ENCODE data around the gene TBC1D22A. TPM values are rescaled to one million over a fixed set of nuclear protein-coding genes. Genes with fewer than 3 reads are reported as not detected.

TBC1D22A gene
- total and polyA plus RNA-seq, 4 experiments from 2014 or later, result 20.6 to 49.2 (median 36.7) TPM

GRCh38 chr22:46792061-46792796 lies 29.8 kb downstream of the TBC1D22A start:
- H3K4me1 Mint-ChIP-seq, result peaks cover 33 to 55% (median 41%) of the 10 kb centered on the region in 4 donors

GRCh38 chr22:46792841-46793261 lies 30.4 kb downstream of the TBC1D22A start:
- H3K9me3 Mint-ChIP-seq, result no peaks in the 10 kb centered on the region
- POLR2A ChIA-PET (ENCODE audit: partially characterized antibody), result interaction anchor here (1.9 to 5.2 kb wide), 5 partner anchors 9 to 44 kb away, joined by 8 to 90 read pairs (median 15); partner anchors contain the start of gene TBC1D22A
- no peak overlapping the region for H3K4me3 Mint-ChIP-seq
- no peaks in the 10 kb centered on the region for H3K9me3 ChIP-seq (ENCODE audit: control insufficient read depth in 1 of 2, low read length in 2 of 2)
- H3K36me3 ChIP-seq (ENCODE audit: insufficient read depth, low read length), result peaks cover 43% of the 10 kb centered on the region
- peaks cover 51% of the 10 kb centered on the region for H3K4me1 ChIP-seq (ENCODE audit: insufficient read depth, low read length)
- H3K4me1 Mint-ChIP-seq, result peaks cover 29 to 51% (median 37%) of the 10 kb centered on the region in 4 donors
- intact Hi-C loops (cut with micrococcal nuclease), result no loop called here
- CTCF ChIA-PET (ENCODE audit: partially characterized antibody), result interaction anchor here (0.8 to 6.7 kb wide), 3 partner anchors 11 to 54 kb away, joined by 3 to 74 read pairs (median 56); no protein-coding TSS in a partner anchor
- H3K27me3 ChIP-seq (ENCODE audit: insufficient read depth, low read length), result no peaks in the 10 kb centered on the region
- H3K4me3 ChIP-seq (ENCODE audit: low read length in 2 of 2), result no peak overlapping the region
- H3K27ac ChIP-seq (ENCODE audit: low read depth, low read length), result peak overlapping the region; percentile 87
- peaks cover 9 to 41% of the 10 kb centered on the region in 2 donors for H3K36me3 Mint-ChIP-seq
- no peak for DNase-seq
- H3K27ac Mint-ChIP-seq, result peak overlapping the region; percentile 78 to 100 (median 99)
- H3K27me3 Mint-ChIP-seq, result no peaks in the 10 kb centered on the region

More at GRCh38 chr22:46792061-46792796, 29.8 kb downstream of the TBC1D22A start:
- POLR2A ChIA-PET (ENCODE audit: partially characterized antibody), result interaction anchor here (1.9 to 5.2 kb wide), 7 partner anchors 10 to 56 kb away, joined by 4 to 90 read pairs (median 15); partner anchors contain the start of gene TBC1D22A
- CTCF ChIA-PET (ENCODE audit: partially characterized antibody), result interaction anchor here (1.1 to 6.7 kb wide), 7 partner anchors 9 to 54 kb away, joined by 3 to 74 read pairs (median 5); partner anchors contain the start of gene TBC1D22A
- Mint-ChIP-seq H3K4me3 (peak overlapping the region in 3 of 8 donors; percentile 8 to 43 (median 13)), H3K27me3 (no peaks in the 10 kb centered on the region), H3K9me3 (no peaks in the 10 kb centered on the region), H3K36me3 (peaks cover 9 to 39% of the 10 kb centered on the region in 2 donors), H3K27ac (peak overlapping the region; percentile 99 to 100 (median 100))
- H3K36me3 ChIP-seq (ENCODE audit: insufficient read depth, low read length), result peaks cover 36% of the 10 kb centered on the region
- peaks cover 55% of the 10 kb centered on the region for H3K4me1 ChIP-seq (ENCODE audit: insufficient read depth, low read length)
- no peak overlapping the region for H3K4me3 ChIP-seq (ENCODE audit: low read length in 2 of 2)
- H3K27ac ChIP-seq (ENCODE audit: low read depth, low read length), result peak overlapping the region; percentile 87
- intact Hi-C loops (cut with micrococcal nuclease), result no loop called here
- no peaks in the 10 kb centered on the region for H3K27me3 ChIP-seq (ENCODE audit: insufficient read depth, low read length)
- H3K9me3 ChIP-seq (ENCODE audit: control insufficient read depth in 1 of 2, low read length in 2 of 2), result no peaks in the 10 kb centered on the region
- DNase-seq, result no peak

- CTCF ChIA-PET (ENCODE audit: partially characterized antibody), result interaction anchor here (0.8 to 6.7 kb wide), 4 partner anchors 10 to 230 kb away, joined by 3 to 74 read pairs (median 30); no protein-coding TSS in a partner anchor
Measured at GRCh38 chr22:46793497-46793896, 31.0 kb downstream of the TBC1D22A start.

GRCh38 chr22:46794067-46794466 lies 31.6 kb downstream of the TBC1D22A start:
- H3K9me3 Mint-ChIP-seq, result no peaks in the 10 kb centered on the region
- Histone ChIP-seq H3K9me3 (ENCODE audit: control insufficient read depth in 1 of 2, low read length in 2 of 2) (no peaks in the 10 kb centered on the region), H3K27ac (ENCODE audit: low read depth, low read length) (no peak overlapping the region), H3K36me3 (ENCODE audit: insufficient read depth, low read length) (peaks cover 52% of the 10 kb centered on the region), H3K27me3 (ENCODE audit: insufficient read depth, low read length) (no peaks in the 10 kb centered on the region), H3K4me1 (ENCODE audit: insufficient read depth, low read length) (peaks cover 45% of the 10 kb centered on the region), H3K4me3 (ENCODE audit: low read length in 2 of 2) (no peak overlapping the region)
- peak overlapping the region in 3 of 7 donors; percentile 36 to 64 (median 55) for H3K27ac Mint-ChIP-seq
- peaks cover 16 to 45% of the 10 kb centered on the region in 2 donors for H3K36me3 Mint-ChIP-seq
- H3K4me1 Mint-ChIP-seq, result peaks cover 27 to 47% (median 35%) of the 10 kb centered on the region in 4 donors
- ChIA-PET POLR2A (ENCODE audit: partially characterized antibody) (interaction anchor here (0.9 to 5.2 kb wide), 3 partner anchors 20 to 35 kb away, joined by 4 to 90 read pairs (median 5); partner anchors contain the start of gene TBC1D22A), CTCF (ENCODE audit: partially characterized antibody) (interaction anchor here (1.6 to 6.7 kb wide), 3 partner anchors 10 to 231 kb away, joined by 3 to 74 read pairs (median 56); no protein-coding TSS in a partner anchor)
- intact Hi-C loops (cut with micrococcal nuclease), result no loop called here
- H3K27me3 Mint-ChIP-seq, result no peaks in the 10 kb centered on the region
- no peak for DNase-seq
- no peak overlapping the region for H3K4me3 Mint-ChIP-seq

More at GRCh38 chr22:46793497-46793896, 31.0 kb downstream of the TBC1D22A start:
- Mint-ChIP-seq H3K36me3 (peaks cover 11 to 41% of the 10 kb centered on the region in 2 donors), H3K27me3 (no peaks in the 10 kb centered on the region), H3K9me3 (no peaks in the 10 kb centered on the region), H3K4me3 (no peak overlapping the region), H3K27ac (peak overlapping the region; percentile 72 to 99 (median 89)), H3K4me1 (peaks cover 26 to 47% (median 34%) of the 10 kb centered on the region in 4 donors)
- Histone ChIP-seq H3K27ac (ENCODE audit: low read depth, low read length) (peak overlapping the region; percentile 87), H3K36me3 (ENCODE audit: insufficient read depth, low read length) (peaks cover 49% of the 10 kb centered on the region), H3K4me3 (ENCODE audit: low read length in 2 of 2) (no peak overlapping the region), H3K9me3 (ENCODE audit: control insufficient read depth in 1 of 2, low read length in 2 of 2) (no peaks in the 10 kb centered on the region), H3K4me1 (ENCODE audit: insufficient read depth, low read length) (peaks cover 47% of the 10 kb centered on the region), H3K27me3 (ENCODE audit: insufficient read depth, low read length) (no peaks in the 10 kb centered on the region)
- intact Hi-C loops (cut with micrococcal nuclease), result no loop called here
- DNase-seq, result no peak
- POLR2A ChIA-PET (ENCODE audit: partially characterized antibody), result interaction anchor here (0.9 to 5.2 kb wide), 4 partner anchors 9 to 35 kb away, joined by 4 to 90 read pairs (median 10); partner anchors contain the start of gene TBC1D22A

- ChIA-PET POLR2A (ENCODE audit: partially characterized antibody) (interaction anchor here (0.9 to 5.2 kb wide), 5 partner anchors 12 to 56 kb away, joined by 3 to 90 read pairs (median 4); partner anchors contain the start of gene TBC1D22A), CTCF (ENCODE audit: partially characterized antibody) (interaction anchor here (1.6 to 6.7 kb wide), 3 partner anchors 9 to 231 kb away, joined by 3 to 74 read pairs (median 56); no protein-coding TSS in a partner anchor)
- no peaks in the 10 kb centered on the region for H3K27me3 Mint-ChIP-seq
- peaks cover 21 to 49% of the 10 kb centered on the region in 2 donors for H3K36me3 Mint-ChIP-seq
- H3K9me3 Mint-ChIP-seq, result no peaks in the 10 kb centered on the region
- Histone ChIP-seq H3K36me3 (ENCODE audit: insufficient read depth, low read length) (peaks cover 56% of the 10 kb centered on the region), H3K9me3 (ENCODE audit: control insufficient read depth in 1 of 2, low read length in 2 of 2) (no peaks in the 10 kb centered on the region), H3K27ac (ENCODE audit: low read depth, low read length) (no peak overlapping the region), H3K27me3 (ENCODE audit: insufficient read depth, low read length) (no peaks in the 10 kb centered on the region), H3K4me3 (ENCODE audit: low read length in 2 of 2) (no peak overlapping the region), H3K4me1 (ENCODE audit: insufficient read depth, low read length) (peaks cover 41% of the 10 kb centered on the region)
- H3K4me3 Mint-ChIP-seq, result no peak overlapping the region
- H3K4me1 Mint-ChIP-seq, result peaks cover 25 to 46% (median 34%) of the 10 kb centered on the region in 4 donors
- no peak for DNase-seq
- intact Hi-C loops (cut with micrococcal nuclease), result no loop called here
- peak overlapping the region in 6 of 7 donors; percentile 36 to 65 (median 58) for H3K27ac Mint-ChIP-seq
Measured at GRCh38 chr22:46794491-46794890, 32.0 kb downstream of the TBC1D22A start.

- H3K4me1 Mint-ChIP-seq, result peaks cover 25 to 42% (median 34%) of the 10 kb centered on the region in 4 donors
- intact Hi-C loops (cut with micrococcal nuclease), result no loop called here
- H3K4me1 ChIP-seq (ENCODE audit: insufficient read depth, low read length), result peaks cover 34% of the 10 kb centered on the region
- H3K4me3 ChIP-seq (ENCODE audit: low read length in 2 of 2), result no peak overlapping the region
- peak overlapping the region in 2 of 7 donors; percentile 41 to 51 for H3K27ac Mint-ChIP-seq
- ChIA-PET POLR2A (ENCODE audit: partially characterized antibody) (interaction anchor here (1.1 to 2.1 kb wide), 4 partner anchors 13 to 56 kb away, joined by 3 to 5 read pairs (median 3); no protein-coding TSS in a partner anchor), CTCF (ENCODE audit: partially characterized antibody) (interaction anchor here (6.0 to 6.7 kb wide), 2 partner anchors 8 to 36 kb away, joined by 56 to 74 read pairs; no protein-coding TSS in a partner anchor)
- H3K9me3 Mint-ChIP-seq, result no peaks in the 10 kb centered on the region
- no peaks in the 10 kb centered on the region for H3K27me3 ChIP-seq (ENCODE audit: insufficient read depth, low read length)
- H3K9me3 ChIP-seq (ENCODE audit: control insufficient read depth in 1 of 2, low read length in 2 of 2), result no peaks in the 10 kb centered on the region
- H3K27me3 Mint-ChIP-seq, result no peaks in the 10 kb centered on the region
- no peak overlapping the region for H3K27ac ChIP-seq (ENCODE audit: low read depth, low read length)
- peaks cover 63% of the 10 kb centered on the region for H3K36me3 ChIP-seq (ENCODE audit: insufficient read depth, low read length)
- peaks cover 26 to 55% of the 10 kb centered on the region in 2 donors for H3K36me3 Mint-ChIP-seq
- no peak overlapping the region for H3K4me3 Mint-ChIP-seq
- no peak for DNase-seq
Measured at GRCh38 chr22:46795140-46795539, 32.7 kb downstream of the TBC1D22A start.

All from CD4-positive, alpha-beta memory T cell (primary cell).